Lung (tissue), 12 donors: ENCODE results near the gene APOO. TPM values are rescaled to one million over a fixed set of nuclear protein-coding genes. Genes with fewer than 3 reads are reported as not detected.

Experiments used
- ATAC-seq: fragments of 200-7000 bp; cut with Tn5 transposase; one replicate; pipeline ENCODE4 v1.9.1; 2020; ENCODE audit warnings: moderate number of reproducible peaks; ENCODE audit not compliant: insufficient read depth, low FRiP score
- DNase-seq, 3 donors: peaks; one replicate each; pipeline ENCODE4 v3.0.0-alpha.2; 2013 to 2017
- H3K27ac ChIP-seq, 2 donors: one replicate each; pipeline ENCODE4 v1.5.1; 2013; ENCODE audit warnings: mild to moderate bottlenecking in 2 of 2, moderate library complexity in 2 of 2, control low read depth in 1 of 2, inconsistent platforms in 1 of 2, low read depth in 1 of 2, low read length in 1 of 2
- H3K27me3 ChIP-seq, 3 donors: one replicate each; pipeline ENCODE4 v1.5.1; 2013; ENCODE audit warnings: low read length in 2 of 3; ENCODE audit not compliant: control insufficient read depth in 3 of 3, insufficient read depth in 3 of 3
- H3K36me3 ChIP-seq, 4 donors: one replicate each; pipeline ENCODE4 v1.5.1; 2013; ENCODE audit warnings: low read length in 4 of 4, mild to moderate bottlenecking in 1 of 4, moderate library complexity in 1 of 4; ENCODE audit not compliant: control insufficient read depth in 4 of 4, insufficient read depth in 4 of 4
- H3K4me1 ChIP-seq, 5 donors: one replicate each; pipeline ENCODE4 v1.5.1; 2013; ENCODE audit warnings: low read length in 5 of 5, mild to moderate bottlenecking in 2 of 5, moderate library complexity in 1 of 5; ENCODE audit not compliant: control insufficient read depth in 5 of 5, insufficient read depth in 5 of 5
- H3K4me3 ChIP-seq: one replicate; pipeline ENCODE4 v1.5.1; 2013; ENCODE audit warnings: mild to moderate bottlenecking, control low read depth, moderate library complexity
- H3K9ac ChIP-seq, 2 donors: one replicate each; pipeline ENCODE4 v1.5.1; 2013; ENCODE audit warnings: low read length in 2 of 2, control low read depth in 1 of 2; ENCODE audit not compliant: insufficient read depth in 1 of 2
- H3K9me3 ChIP-seq, 4 donors: one replicate each; pipeline ENCODE4 v1.5.1; 2013; ENCODE audit warnings: low read length in 3 of 4, mild to moderate bottlenecking in 1 of 4, moderate library complexity in 1 of 4; ENCODE audit not compliant: control insufficient read depth in 4 of 4, insufficient read depth in 3 of 4
- CTCF ChIP-seq: IDR thresholded peaks from 2 replicates; pipeline ENCODE4 v1.5.1; 2012; ENCODE audit warnings: mild to moderate bottlenecking; ENCODE audit errors: control extremely low read depth, extremely low read depth
- WGBS, 2 donors: extraction: QIAGEN DNeasy Blood & Tissue Kit; methylation state at CpG; one replicate each; pipeline ENCODE4 v1.1.7; 2013; 5-methylcytosine and 5-hydroxymethylcytosine counted together
- polyA plus RNA-seq, 2 donors: library from polyadenylated mRNA; stranded (reverse); fragments of 200-250 nt; gene quantifications; one replicate each; pipeline ENCODE4 v1.2.1, GENCODE V29; 2013
- total RNA-seq, 2 donors: library from RNA; depleted of rRNA in 1 of 2; stranded (reverse); fragments of >200 nt in 1 of 2; gene quantifications; one replicate each; pipeline ENCODE4 v1.2.1, GENCODE V29; 2014 to 2021
- donor health status: control.
- donor health status: control.
- donor health status: Bipolar disorder and iron deficiency.
- donor health status: healthy.
- donor health status: DM: yes; HTN: yes; CAD: no.

Gene APOO
- total and polyA plus RNA-seq, 4 donors = 8.9 to 25.0 (median 22.6) TPM

DNA sequence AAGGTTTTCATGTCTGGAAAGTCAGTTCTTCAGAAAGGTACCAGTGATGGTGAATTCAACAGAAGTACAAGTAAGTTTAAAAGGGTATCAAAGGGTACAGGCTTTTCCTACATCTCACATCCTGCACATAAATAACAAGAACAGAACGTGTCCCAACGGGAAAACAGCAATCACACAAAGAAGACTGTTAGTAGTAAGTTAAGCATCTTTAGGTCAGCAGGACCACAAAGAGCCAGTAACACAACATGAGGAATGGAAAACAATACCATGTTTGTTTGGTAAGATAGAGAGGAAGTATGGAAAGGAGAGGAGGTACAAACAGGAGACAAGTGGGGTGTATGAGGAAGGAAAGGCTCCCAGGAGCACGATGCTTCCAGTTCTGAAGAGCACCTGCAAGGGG, 81.5 kb downstream of the APOO start:
- Histone ChIP-seq H3K36me3 (no peaks in the 10 kb centered on the region), H3K4me1 (no peaks in the 10 kb centered on the region), H3K9me3 (no peaks in the 10 kb centered on the region), H3K27ac (no peak overlapping the region), H3K4me3 (no peak overlapping the region), H3K27me3 (peaks cover 0 to 6% (median 5%) of the 10 kb centered on the region in 3 donors), H3K9ac (no peak overlapping the region)
- no peak for DNase-seq
- no peak for ATAC-seq
- no peak for TF ChIP-seq CTCF
- WGBS, 2 donors = 62 to 64% methylated on average over 3 of the region's 3 CpGs

GRCh38 chrX:23825675-23826074, 82.1 kb downstream of the APOO start:
- Histone ChIP-seq H3K9ac (no peak overlapping the region), H3K9me3 (no peaks in the 10 kb centered on the region), H3K27ac (no peak overlapping the region), H3K4me1 (no peaks in the 10 kb centered on the region), H3K4me3 (no peak overlapping the region), H3K27me3 (peaks cover 0 to 6% (median 5%) of the 10 kb centered on the region in 3 donors), H3K36me3 (no peaks in the 10 kb centered on the region)
- TF ChIP-seq CTCF = no peak
- DNase-seq = no peak
- no peak for ATAC-seq

- Histone ChIP-seq H3K9me3 (peaks cover 0 to 3% (median 0%) of the 10 kb centered on the region in 4 donors), H3K9ac (no peak overlapping the region), H3K36me3 (no peaks in the 10 kb centered on the region), H3K27me3 (peaks cover 0 to 10% (median 3%) of the 10 kb centered on the region in 3 donors), H3K4me1 (no peaks in the 10 kb centered on the region), H3K27ac (no peak overlapping the region), H3K4me3 (no peak overlapping the region)
- no peak for TF ChIP-seq CTCF
- WGBS, 2 donors = 71 to 92% methylated on average over 6 of the region's 6 CpGs
- DNase-seq (peak in 1 of 3 donors; percentile 17), ATAC-seq (no peak)
Observed at GRCh38 chrX:23822841-23823240, 84.9 kb downstream of the APOO start.

DNA sequence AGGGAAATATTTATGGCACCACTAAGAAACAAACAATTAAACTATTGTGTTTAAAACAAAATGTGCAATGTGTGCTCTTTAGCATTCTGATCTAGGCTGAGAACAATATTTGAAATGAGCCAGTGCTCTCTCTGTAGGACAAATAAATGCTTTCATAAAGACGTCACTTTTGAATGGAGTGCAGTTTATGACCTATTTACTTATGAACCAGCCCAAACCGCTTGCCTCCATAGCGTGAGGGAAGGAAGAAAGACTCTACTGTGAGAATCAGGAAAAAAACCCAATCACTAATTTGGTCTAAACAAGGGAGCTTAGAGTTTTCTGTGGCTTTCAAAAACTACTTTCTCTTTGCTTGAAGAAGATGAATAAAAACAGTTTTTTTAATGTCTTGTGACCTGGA, 85.3 kb downstream of the APOO start:
- no peak overlapping the region for H3K9ac ChIP-seq
- H3K4me3 ChIP-seq = no peak overlapping the region
- H3K27me3 ChIP-seq = peaks cover 0 to 10% (median 3%) of the 10 kb centered on the region in 3 donors
- no peak for ATAC-seq
- no peaks in the 10 kb centered on the region for H3K4me1 ChIP-seq
- peaks cover 0 to 3% (median 0%) of the 10 kb centered on the region in 4 donors for H3K9me3 ChIP-seq
- whole genome bisulfite sequencing, 2 donors = 55 to 75% methylated on average over 3 of the region's 3 CpGs
- DNase-seq = peak in 2 of 3 donors; percentile 52 to 71
- TF ChIP-seq CTCF = no peak
- H3K36me3 ChIP-seq = no peaks in the 10 kb centered on the region
- H3K27ac ChIP-seq = no peak overlapping the region
